VCaP (cell line): ENCODE measurements around the gene ZNF438.
A peak's percentile ranks its signal among the peaks of the same experiment; 100 is the strongest.

ENCODE experiments used
- H3K27ac ChIP-seq: fragments of 450-650 bp; 2 replicates; pipeline ENCODE4 v1.5.1; 2017
- TF ChIP-seq, protein P1 (sequence below): fragments of 450-650 bp; conservative IDR thresholded peaks from 2 replicates; pipeline ENCODE4 v1.5.1; 2017; ENCODE audit warnings: mild to moderate bottlenecking, moderate library complexity

ZNF438 gene

GRCh38 chr10:31011017-31011664 lies 20.5 kb downstream of the ZNF438 start:
- TF ChIP-seq, protein P1, sequence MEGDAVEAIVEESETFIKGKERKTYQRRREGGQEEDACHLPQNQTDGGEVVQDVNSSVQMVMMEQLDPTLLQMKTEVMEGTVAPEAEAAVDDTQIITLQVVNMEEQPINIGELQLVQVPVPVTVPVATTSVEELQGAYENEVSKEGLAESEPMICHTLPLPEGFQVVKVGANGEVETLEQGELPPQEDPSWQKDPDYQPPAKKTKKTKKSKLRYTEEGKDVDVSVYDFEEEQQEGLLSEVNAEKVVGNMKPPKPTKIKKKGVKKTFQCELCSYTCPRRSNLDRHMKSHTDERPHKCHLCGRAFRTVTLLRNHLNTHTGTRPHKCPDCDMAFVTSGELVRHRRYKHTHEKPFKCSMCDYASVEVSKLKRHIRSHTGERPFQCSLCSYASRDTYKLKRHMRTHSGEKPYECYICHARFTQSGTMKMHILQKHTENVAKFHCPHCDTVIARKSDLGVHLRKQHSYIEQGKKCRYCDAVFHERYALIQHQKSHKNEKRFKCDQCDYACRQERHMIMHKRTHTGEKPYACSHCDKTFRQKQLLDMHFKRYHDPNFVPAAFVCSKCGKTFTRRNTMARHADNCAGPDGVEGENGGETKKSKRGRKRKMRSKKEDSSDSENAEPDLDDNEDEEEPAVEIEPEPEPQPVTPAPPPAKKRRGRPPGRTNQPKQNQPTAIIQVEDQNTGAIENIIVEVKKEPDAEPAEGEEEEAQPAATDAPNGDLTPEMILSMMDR: no peak
- H3K27ac ChIP-seq: no peak overlapping the region

DNA sequence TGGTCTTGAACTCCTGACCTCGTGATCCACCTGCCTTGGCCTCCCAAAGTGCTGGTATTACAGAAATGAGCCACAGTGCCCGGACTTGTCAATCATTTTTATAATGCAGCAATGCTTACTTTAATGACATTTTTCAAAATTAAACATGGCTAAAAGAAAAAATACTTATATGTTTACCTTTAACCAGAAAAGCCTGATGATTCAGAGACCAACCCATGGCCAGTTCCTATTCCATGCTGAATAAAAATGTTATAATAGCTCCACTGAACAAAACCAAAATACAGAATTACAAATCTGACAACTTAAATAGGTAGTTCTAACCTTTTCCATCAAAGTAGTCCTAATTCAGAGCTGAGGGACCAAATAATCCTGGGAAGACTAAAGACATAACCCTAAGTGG lies 21.6 kb downstream of the ZNF438 start:
- TF ChIP-seq, protein P1: no peak
- no peak overlapping the region for H3K27ac ChIP-seq

DNA sequence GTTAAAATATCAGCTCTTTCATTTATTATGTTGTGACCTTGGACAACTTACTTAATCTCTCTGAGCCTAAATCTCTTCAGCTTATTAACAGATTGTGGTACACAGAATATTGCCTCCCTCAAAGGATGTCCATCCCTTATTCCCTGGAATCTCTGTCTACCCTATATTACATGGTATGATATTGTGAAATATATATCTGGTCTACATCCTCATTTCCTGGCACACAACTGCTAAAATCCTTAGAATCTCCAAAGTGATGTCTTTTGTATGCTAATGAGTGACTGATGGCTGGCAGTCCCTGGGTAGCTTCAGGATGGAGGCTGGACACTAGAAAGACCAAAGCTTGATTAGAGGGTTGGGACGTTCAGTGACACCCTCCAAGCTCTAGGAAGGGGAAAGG lies 25.8 kb downstream of the ZNF438 start:
- H3K27ac ChIP-seq: no peak overlapping the region
- TF ChIP-seq, protein P1: no peak

- TF ChIP-seq, protein P1: no peak
- no peak overlapping the region for H3K27ac ChIP-seq
Measured at GRCh38 chr10:31004611-31005193, 27.0 kb downstream of the ZNF438 start.

DNA sequence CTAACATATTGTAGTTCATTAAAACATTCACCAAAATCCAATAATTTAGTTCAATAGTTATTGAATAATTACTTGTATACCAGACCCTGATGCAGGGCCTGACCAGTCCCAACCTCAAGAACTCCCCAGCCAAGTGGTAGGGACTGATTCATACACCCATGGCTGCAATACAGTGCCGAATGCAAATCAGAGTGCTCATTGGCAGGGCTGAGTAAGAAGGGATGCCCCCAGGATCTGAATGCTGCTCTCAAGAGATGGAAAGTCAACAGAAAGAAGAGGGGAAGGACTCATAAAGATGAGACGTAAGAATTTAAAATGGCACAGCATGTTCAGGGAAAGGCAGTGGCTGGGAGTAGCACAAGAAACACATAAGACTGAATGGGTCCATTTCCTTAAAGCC lies 29.9 kb downstream of the ZNF438 start:
- peak overlapping the region; percentile 18; the same call in 1 of the 2 replicates for H3K27ac ChIP-seq
- TF ChIP-seq, protein P1: no peak

- H3K27ac ChIP-seq: no peak overlapping the region
- TF ChIP-seq, protein P1: no peak
Measured at GRCh38 chr10:31000867-31001266, 30.8 kb downstream of the ZNF438 start.

DNA sequence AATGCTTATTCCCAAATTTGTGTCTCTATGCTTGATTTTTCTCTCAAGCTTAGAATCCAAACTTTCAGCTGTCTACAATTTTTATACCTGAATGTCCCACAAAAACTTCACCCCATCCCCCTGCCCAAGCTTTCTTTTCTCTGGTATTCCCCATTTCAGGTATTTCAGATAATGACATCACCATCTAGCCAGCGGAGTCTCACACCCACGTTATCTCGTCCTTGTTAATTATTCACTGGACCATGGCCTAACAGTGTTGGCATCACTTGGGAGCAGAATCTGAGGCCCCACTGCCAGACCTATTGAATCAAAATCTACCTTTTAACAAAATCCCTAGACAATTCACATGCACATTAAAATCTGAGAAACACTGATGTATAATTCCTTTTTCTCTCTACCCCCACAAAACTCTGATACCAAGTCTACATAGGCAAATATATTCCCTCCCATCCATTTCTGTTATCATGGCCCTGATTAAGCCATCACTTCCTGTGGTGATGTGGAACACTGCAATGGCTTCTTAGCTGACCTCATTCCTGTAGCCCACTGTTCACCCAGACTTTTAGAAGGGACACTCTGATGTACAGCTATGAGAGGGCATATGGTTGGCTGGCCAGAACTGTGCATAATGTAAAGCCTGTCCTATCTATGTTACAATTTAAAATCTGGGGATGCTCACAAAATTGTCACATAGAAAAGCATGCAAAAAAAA lies 31.4 kb downstream of the ZNF438 start:
- TF ChIP-seq, protein P1: no peak
- no peak overlapping the region for H3K27ac ChIP-seq
